ENCODE results near the gene AFTPH.
"Not testable (repeated sequence)": the region's sequence is repeated elsewhere in the genome, so short reads cannot be mapped to it uniquely, and the experiment has no call there.

Gene AFTPH

GRCh38 chr2:64526034-64526433 lies 1.9 kb downstream of the AFTPH start:
- H3K9me3 ChIP-seq (ENCODE audit: control insufficient read depth, low read depth, low read length) = no peaks in the 10 kb centered on the region
- no peak overlapping the region for H3K9ac ChIP-seq (ENCODE audit: low read length)
- H3K4me3 ChIP-seq (ENCODE audit: low read length) = peak overlapping the region; percentile 97
- no peak overlapping the region for H3K27ac ChIP-seq (ENCODE audit: low read length)
- H3K36me3 ChIP-seq (ENCODE audit: control insufficient read depth, low read depth, low read length) = no peaks in the 10 kb centered on the region
- H3K4me1 ChIP-seq (ENCODE audit: control insufficient read depth, low read depth, low read length) = peaks cover 17% of the 10 kb centered on the region
- H3K27me3 ChIP-seq (ENCODE audit: control insufficient read depth, insufficient read depth, low read length) = peaks cover 4% of the 10 kb centered on the region

GRCh38 chr2:64530946-64531345 lies 6.8 kb downstream of the AFTPH start:
- H3K27ac ChIP-seq (ENCODE audit: low read length) = not testable (repeated sequence)

GRCh38 chr2:64532030-64532429 lies 7.9 kb downstream of the AFTPH start:
- no peak overlapping the region for H3K27ac ChIP-seq (ENCODE audit: low read length)
- no peaks in the 10 kb centered on the region for H3K27me3 ChIP-seq (ENCODE audit: control insufficient read depth, insufficient read depth, low read length)
- H3K9me3 ChIP-seq (ENCODE audit: control insufficient read depth, low read depth, low read length) = no peaks in the 10 kb centered on the region
- no peak overlapping the region for H3K4me3 ChIP-seq (ENCODE audit: low read length)
- no peak overlapping the region for H3K9ac ChIP-seq (ENCODE audit: low read length)
- H3K36me3 ChIP-seq (ENCODE audit: control insufficient read depth, low read depth, low read length) = no peaks in the 10 kb centered on the region
- H3K4me1 ChIP-seq (ENCODE audit: control insufficient read depth, low read depth, low read length) = no peaks in the 10 kb centered on the region

More at GRCh38 chr2:64530946-64531345, 6.8 kb downstream of the AFTPH start:
- not testable (repeated sequence) for H3K4me1 ChIP-seq (ENCODE audit: control insufficient read depth, low read depth, low read length); H3K4me3 ChIP-seq (ENCODE audit: low read length); H3K27me3 ChIP-seq (ENCODE audit: control insufficient read depth, insufficient read depth, low read length); H3K9ac ChIP-seq (ENCODE audit: low read length); H3K9me3 ChIP-seq (ENCODE audit: control insufficient read depth, low read depth, low read length); H3K36me3 ChIP-seq (ENCODE audit: control insufficient read depth, low read depth, low read length)

- H3K4me3 ChIP-seq (ENCODE audit: low read length) = no peak overlapping the region
Observed at GRCh38 chr2:64533882-64534281, 9.8 kb downstream of the AFTPH start.

GRCh38 chr2:64534363-64534762 lies 10.2 kb downstream of the AFTPH start:
- Histone ChIP-seq H3K9ac (ENCODE audit: low read length) (no peak overlapping the region), H3K4me3 (ENCODE audit: low read length) (no peak overlapping the region), H3K27ac (ENCODE audit: low read length) (no peak overlapping the region), H3K36me3 (ENCODE audit: control insufficient read depth, low read depth, low read length) (no peaks in the 10 kb centered on the region), H3K9me3 (ENCODE audit: control insufficient read depth, low read depth, low read length) (no peaks in the 10 kb centered on the region), H3K4me1 (ENCODE audit: control insufficient read depth, low read depth, low read length) (no peaks in the 10 kb centered on the region), H3K27me3 (ENCODE audit: control insufficient read depth, insufficient read depth, low read length) (no peaks in the 10 kb centered on the region)

More at GRCh38 chr2:64533882-64534281, 9.8 kb downstream of the AFTPH start:
- Histone ChIP-seq H3K27ac (ENCODE audit: low read length) (no peak overlapping the region), H3K9ac (ENCODE audit: low read length) (no peak overlapping the region), H3K4me1 (ENCODE audit: control insufficient read depth, low read depth, low read length) (no peaks in the 10 kb centered on the region), H3K36me3 (ENCODE audit: control insufficient read depth, low read depth, low read length) (no peaks in the 10 kb centered on the region), H3K9me3 (ENCODE audit: control insufficient read depth, low read depth, low read length) (no peaks in the 10 kb centered on the region), H3K27me3 (ENCODE audit: control insufficient read depth, insufficient read depth, low read length) (no peaks in the 10 kb centered on the region)

- H3K4me3 ChIP-seq (ENCODE audit: low read length) = no peak overlapping the region
- no peaks in the 10 kb centered on the region for H3K4me1 ChIP-seq (ENCODE audit: control insufficient read depth, low read depth, low read length)
- H3K27ac ChIP-seq (ENCODE audit: low read length) = no peak overlapping the region
- H3K9me3 ChIP-seq (ENCODE audit: control insufficient read depth, low read depth, low read length) = no peaks in the 10 kb centered on the region
- no peaks in the 10 kb centered on the region for H3K36me3 ChIP-seq (ENCODE audit: control insufficient read depth, low read depth, low read length)
- no peak overlapping the region for H3K9ac ChIP-seq (ENCODE audit: low read length)
- no peaks in the 10 kb centered on the region for H3K27me3 ChIP-seq (ENCODE audit: control insufficient read depth, insufficient read depth, low read length)
Observed at GRCh38 chr2:64535024-64535423, 10.9 kb downstream of the AFTPH start.

- no peak overlapping the region for H3K4me3 ChIP-seq (ENCODE audit: low read length)
- no peak overlapping the region for H3K9ac ChIP-seq (ENCODE audit: low read length)
- H3K4me1 ChIP-seq (ENCODE audit: control insufficient read depth, low read depth, low read length) = no peaks in the 10 kb centered on the region
- H3K27me3 ChIP-seq (ENCODE audit: control insufficient read depth, insufficient read depth, low read length) = no peaks in the 10 kb centered on the region
- no peaks in the 10 kb centered on the region for H3K9me3 ChIP-seq (ENCODE audit: control insufficient read depth, low read depth, low read length)
- H3K27ac ChIP-seq (ENCODE audit: low read length) = no peak overlapping the region
- H3K36me3 ChIP-seq (ENCODE audit: control insufficient read depth, low read depth, low read length) = no peaks in the 10 kb centered on the region
Observed at GRCh38 chr2:64537991-64538390, 13.9 kb downstream of the AFTPH start.

GRCh38 chr2:64538764-64539433 lies 14.8 kb downstream of the AFTPH start:
- H3K4me3 ChIP-seq (ENCODE audit: low read length) = no peak overlapping the region
- H3K27ac ChIP-seq (ENCODE audit: low read length) = no peak overlapping the region
- no peaks in the 10 kb centered on the region for H3K4me1 ChIP-seq (ENCODE audit: control insufficient read depth, low read depth, low read length)
- H3K9ac ChIP-seq (ENCODE audit: low read length) = no peak overlapping the region
- H3K36me3 ChIP-seq (ENCODE audit: control insufficient read depth, low read depth, low read length) = no peaks in the 10 kb centered on the region
- H3K27me3 ChIP-seq (ENCODE audit: control insufficient read depth, insufficient read depth, low read length) = no peaks in the 10 kb centered on the region
- no peaks in the 10 kb centered on the region for H3K9me3 ChIP-seq (ENCODE audit: control insufficient read depth, low read depth, low read length)

- H3K9me3 ChIP-seq (ENCODE audit: control insufficient read depth, low read depth, low read length) = no peaks in the 10 kb centered on the region
- H3K36me3 ChIP-seq (ENCODE audit: control insufficient read depth, low read depth, low read length) = no peaks in the 10 kb centered on the region
- H3K27me3 ChIP-seq (ENCODE audit: control insufficient read depth, insufficient read depth, low read length) = no peaks in the 10 kb centered on the region
- no peak overlapping the region for H3K9ac ChIP-seq (ENCODE audit: low read length)
- H3K27ac ChIP-seq (ENCODE audit: low read length) = no peak overlapping the region
- no peak overlapping the region for H3K4me3 ChIP-seq (ENCODE audit: low read length)
- no peaks in the 10 kb centered on the region for H3K4me1 ChIP-seq (ENCODE audit: control insufficient read depth, low read depth, low read length)
Observed at GRCh38 chr2:64540615-64541014, 16.5 kb downstream of the AFTPH start.

GRCh38 chr2:64541547-64541946 lies 17.4 kb downstream of the AFTPH start:
- no peak overlapping the region for H3K9ac ChIP-seq (ENCODE audit: low read length)
- H3K27ac ChIP-seq (ENCODE audit: low read length) = no peak overlapping the region
- H3K4me3 ChIP-seq (ENCODE audit: low read length) = no peak overlapping the region
- no peaks in the 10 kb centered on the region for H3K36me3 ChIP-seq (ENCODE audit: control insufficient read depth, low read depth, low read length)
- H3K27me3 ChIP-seq (ENCODE audit: control insufficient read depth, insufficient read depth, low read length) = no peaks in the 10 kb centered on the region
- no peaks in the 10 kb centered on the region for H3K9me3 ChIP-seq (ENCODE audit: control insufficient read depth, low read depth, low read length)
- no peaks in the 10 kb centered on the region for H3K4me1 ChIP-seq (ENCODE audit: control insufficient read depth, low read depth, low read length)

GRCh38 chr2:64542071-64543007 lies 18.2 kb downstream of the AFTPH start:
- no peaks in the 10 kb centered on the region for H3K36me3 ChIP-seq (ENCODE audit: control insufficient read depth, low read depth, low read length)
- no peaks in the 10 kb centered on the region for H3K9me3 ChIP-seq (ENCODE audit: control insufficient read depth, low read depth, low read length)
- H3K9ac ChIP-seq (ENCODE audit: low read length) = no peak overlapping the region
- no peaks in the 10 kb centered on the region for H3K4me1 ChIP-seq (ENCODE audit: control insufficient read depth, low read depth, low read length)
- no peaks in the 10 kb centered on the region for H3K27me3 ChIP-seq (ENCODE audit: control insufficient read depth, insufficient read depth, low read length)
- no peak overlapping the region for H3K27ac ChIP-seq (ENCODE audit: low read length)
- no peak overlapping the region for H3K4me3 ChIP-seq (ENCODE audit: low read length)
